ENCODE data around the gene CIB1. TPM values are rescaled to one million over a fixed set of nuclear protein-coding genes. Genes with fewer than 3 reads are reported as not detected.
A peak's percentile ranks its signal among the peaks of the same experiment; 100 is the strongest.

CIB1 gene
- total and polyA plus RNA-seq, 7 donors, result 18.6 to 436 (median 35.7) TPM

- TF ChIP-seq POLR2AphosphoS5 (IDR thresholded peaks at IDR 0.05), result peak; percentile 46 to 79 (median 62)
- no peak for TF ChIP-seq POLR2A (IDR thresholded peaks at IDR 0.05)
- Histone ChIP-seq H3K27me3 (no peaks in the 10 kb centered on the region), H3K9me3 (no peaks in the 10 kb centered on the region)
Measured at GRCh38 chr15:90201130-90201943, 32.4 kb downstream of the CIB1 start, which contains the start of gene SEMA4B. TSS of gene SEMA4B (plus strand) at chr15:90201330. CDS start at chr15:90201579, 249 bp downstream.

DNA sequence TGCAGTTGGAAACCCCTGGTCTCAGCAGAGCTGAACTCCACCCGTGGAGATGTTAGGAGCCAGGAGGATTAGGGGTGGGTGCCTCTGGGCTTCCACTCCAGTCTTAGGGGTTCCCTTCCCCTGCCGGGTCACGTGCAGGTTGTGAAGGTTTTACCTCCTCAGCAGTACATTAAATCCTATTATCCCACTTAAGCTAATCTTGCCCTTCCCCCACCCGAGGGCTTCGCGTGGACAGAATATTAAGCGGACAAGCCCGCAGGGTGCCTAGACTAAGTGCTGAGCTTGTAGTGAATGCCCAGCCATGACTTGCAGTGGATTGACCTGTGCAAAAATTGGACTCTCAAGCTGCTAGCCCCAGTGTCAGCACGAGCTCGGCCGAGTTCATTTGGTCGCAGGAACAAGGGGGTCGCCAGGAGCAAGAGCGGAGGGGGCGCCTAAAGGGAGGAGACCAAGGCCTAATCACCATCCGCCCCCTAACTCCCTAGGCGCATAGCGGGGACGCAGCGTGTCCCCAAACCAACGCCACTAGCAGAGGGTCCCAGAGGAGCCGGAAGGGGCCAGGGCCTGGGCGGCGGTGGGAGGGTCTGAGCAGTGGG, 33.1 kb downstream of the CIB1 start:
- Histone ChIP-seq H3K4me3 (peak overlapping the region; percentile 49 to 91 (median 81)), H3K4me1 (peaks cover 0 to 54% (median 47%) of the 10 kb centered on the region in 4 donors), H3K9me3 (no peaks in the 10 kb centered on the region), H3K27me3 (no peaks in the 10 kb centered on the region), H3K27ac (peak overlapping the region; percentile 85 to 92 (median 88)), H3K36me3 (peaks cover 0 to 6% (median 0%) of the 10 kb centered on the region in 4 donors)
- TF ChIP-seq POLR2A (IDR thresholded peaks at IDR 0.05) (no peak), CTCF (IDR thresholded peaks at IDR 0.05) (no peak), POLR2AphosphoS5 (IDR thresholded peaks at IDR 0.05) (no peak)
- intact Hi-C loops (cut with DNase I), result no loop called here
- 16 to 31% methylated on average over 24 of the region's 24 CpGs for WGBS, 2 donors
- DNase-seq, result no peak

More at GRCh38 chr15:90201130-90201943, 32.4 kb downstream of the CIB1 start, which contains the start of gene SEMA4B:
- H3K36me3 ChIP-seq, result peaks cover 0 to 11% (median 0%) of the 10 kb centered on the region in 4 donors
- peak within 1 kb of the TSS; percentile 49 to 91 (median 81) for H3K4me3 ChIP-seq
- intact Hi-C loops (cut with DNase I), result no loop called here
- peak; percentile 85 for DNase-seq
- H3K27ac ChIP-seq, result peak within 1 kb of the TSS; percentile 85 to 92 (median 88)
- 0 to 1% methylated on average over 88 of the region's 88 CpGs for WGBS, 2 donors
- H3K4me1 ChIP-seq, result peaks cover 0 to 56% (median 53%) of the 10 kb centered on the region in 4 donors

DNA sequence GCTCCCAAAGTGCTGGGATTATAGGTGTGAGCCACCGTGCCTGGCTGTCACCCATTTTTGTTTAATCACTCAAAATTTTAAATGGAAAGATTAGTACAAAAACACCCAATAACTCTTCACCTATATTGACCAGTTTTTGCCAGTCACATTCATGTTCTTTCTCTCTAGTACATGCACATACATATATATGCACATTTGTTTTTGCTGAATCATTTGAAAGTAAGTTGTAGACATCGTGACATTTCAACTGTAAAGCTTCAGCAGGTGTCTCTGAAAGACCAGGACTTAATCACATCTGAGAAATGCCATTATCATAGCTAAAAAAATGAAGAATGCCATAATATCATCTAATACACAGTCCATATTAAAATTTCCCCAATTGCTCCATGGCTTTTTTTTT, 39.1 kb downstream of the CIB1 start:
- Histone ChIP-seq H3K27ac (peak overlapping the region; percentile 96 to 99 (median 97)), H3K36me3 (no peaks in the 10 kb centered on the region), H3K4me1 (peaks cover 0 to 54% (median 46%) of the 10 kb centered on the region in 4 donors), H3K4me3 (no peak overlapping the region), H3K9me3 (no peaks in the 10 kb centered on the region), H3K27me3 (no peaks in the 10 kb centered on the region)
- TF ChIP-seq POLR2AphosphoS5 (IDR thresholded peaks at IDR 0.05) (no peak), CTCF (IDR thresholded peaks at IDR 0.05) (no peak), EP300 (IDR thresholded peaks at IDR 0.05) (no peak), POLR2A (IDR thresholded peaks at IDR 0.05) (no peak)
- no peak for DNase-seq
- intact Hi-C loops (cut with DNase I), result no loop called here
- 82 to 87% methylated on average over 2 of the region's 2 CpGs for WGBS, 2 donors

GRCh38 chr15:90192961-90193786, 40.6 kb downstream of the CIB1 start:
- Histone ChIP-seq H3K27me3 (no peaks in the 10 kb centered on the region), H3K9me3 (no peaks in the 10 kb centered on the region), H3K4me1 (peaks cover 0 to 68% (median 54%) of the 10 kb centered on the region in 4 donors), H3K27ac (peak overlapping the region; percentile 96 to 99 (median 97)), H3K36me3 (no peaks in the 10 kb centered on the region), H3K4me3 (no peak overlapping the region)
- WGBS, 2 donors, result 46 to 78% methylated on average over 16 of the region's 16 CpGs
- intact Hi-C loops (cut with DNase I), result no loop called here
- DNase-seq, result peak; percentile 92
- TF ChIP-seq POLR2AphosphoS5 (IDR thresholded peaks at IDR 0.05), result peak; percentile 37 to 70 (median 68)
- no peak for TF ChIP-seq EP300 (IDR thresholded peaks at IDR 0.05)
- no peak for TF ChIP-seq CTCF (IDR thresholded peaks at IDR 0.05)
- TF ChIP-seq POLR2A (IDR thresholded peaks at IDR 0.05), result no peak
